Natural killer cell (primary cell): ENCODE data around the gene PREX1. TPM values are rescaled to one million over a fixed set of nuclear protein-coding genes. Genes with fewer than 3 reads are reported as not detected.
A peak's percentile ranks its signal among the peaks of the same experiment; 100 is the strongest.
"Not testable (repeated sequence)": the region's sequence is repeated elsewhere in the genome, so short reads cannot be mapped to it uniquely, and the experiment has no call there.

Experiments used
- ATAC-seq, 3 donors: fragments of 150-1000 bp in 2 of 3; fragments of 200-7000 bp in 1 of 3; cut with Tn5 transposase; 1 replicate in 1 of 3; 2 replicates in 2 of 3; pipeline ENCODE4 v1.10.0; 2021; ENCODE audit warnings: mild to moderate bottlenecking in 2 of 3, moderate library complexity in 2 of 3
- DNase-seq, 2 donors: peaks; one replicate each; pipeline versions ENCODE4 v3.0.0 to v3.0.0-alpha.2; 2013 to 2021; ENCODE audit warnings: mixed read lengths in 1 of 2
- H3K27ac ChIP-seq: one replicate; pipeline ENCODE4 v1.5.1; 2013; ENCODE audit warnings: mild to moderate bottlenecking, low read length
- H3K27me3 ChIP-seq: one replicate; pipeline ENCODE4 v1.6.1; 2013; ENCODE audit warnings: low read length; ENCODE audit not compliant: control insufficient read depth, insufficient read depth
- H3K36me3 ChIP-seq: one replicate; pipeline ENCODE4 v1.6.1; 2013; ENCODE audit warnings: low read length; ENCODE audit not compliant: control insufficient read depth, insufficient read depth
- H3K4me1 ChIP-seq: one replicate; pipeline ENCODE4 v1.6.1; 2013; ENCODE audit warnings: low read length; ENCODE audit not compliant: control insufficient read depth, insufficient read depth
- H3K4me3 ChIP-seq: one replicate; pipeline ENCODE4 v1.5.1; 2013; ENCODE audit warnings: low read length
- H3K9me3 ChIP-seq: one replicate; pipeline ENCODE4 v1.6.1; 2013; ENCODE audit warnings: low read length; ENCODE audit not compliant: control insufficient read depth, insufficient read depth
- H3K27ac Mint-ChIP-seq, 2 donors: one replicate each; pipeline ENCODE4 v1.8.0; 2022; ENCODE audit warnings: mild to moderate bottlenecking in 2 of 2, mixed read lengths in 2 of 2, moderate library complexity in 1 of 2
- H3K27me3 Mint-ChIP-seq, 2 donors: one replicate each; pipeline ENCODE4 v1.8.0; 2022; ENCODE audit warnings: low read depth in 2 of 2, mixed read lengths in 2 of 2
- H3K36me3 Mint-ChIP-seq: one replicate; pipeline ENCODE4 v1.8.0; 2022; ENCODE audit warnings: mixed read lengths
- H3K4me1 Mint-ChIP-seq, 2 donors: one replicate each; pipeline ENCODE4 v1.8.0; 2022; ENCODE audit warnings: mixed read lengths in 2 of 2
- H3K4me3 Mint-ChIP-seq: one replicate; pipeline ENCODE4 v1.8.0; 2022; ENCODE audit warnings: mild to moderate bottlenecking, moderate library complexity, mixed read lengths
- H3K9me3 Mint-ChIP-seq, 2 donors: one replicate each; pipeline ENCODE4 v1.8.0; 2022; ENCODE audit warnings: mixed read lengths in 2 of 2
- WGBS: methylation state at CpG from one replicate; pipeline ENCODE4 v1.1.7; 2013; ENCODE audit warnings: missing lambda C conversion rate; ENCODE audit not compliant: insufficient coverage; 5-methylcytosine and 5-hydroxymethylcytosine counted together
- intact Hi-C: fragments of 100-400 bp; cut with micrococcal nuclease; formaldehyde crosslinking; loops from one replicate; pipeline ENCODE4 v1.14.2; 2022
- total RNA-seq, 4 donors: library from RNA; stranded (reverse); fragments of 120-200 nt in 1 of 4; gene quantifications; one replicate each; pipeline versions ENCODE4 v1.2.3 to v1.2.4, GENCODE V29; 2013 to 2022
- TF ChIP-seq, protein P1 (sequence below): fragments of 200-600 bp; IDR thresholded peaks from one replicate; pipeline ENCODE4 v1.8.0; 2022; ENCODE audit warnings: antibody characterized with exemption

PREX1 gene
- total RNA-seq, 3 donors from 2014 or later (not counting 1 experiment from before 2014, with no cell fraction given): 382 to 392 (median 389) TPM

DNA sequence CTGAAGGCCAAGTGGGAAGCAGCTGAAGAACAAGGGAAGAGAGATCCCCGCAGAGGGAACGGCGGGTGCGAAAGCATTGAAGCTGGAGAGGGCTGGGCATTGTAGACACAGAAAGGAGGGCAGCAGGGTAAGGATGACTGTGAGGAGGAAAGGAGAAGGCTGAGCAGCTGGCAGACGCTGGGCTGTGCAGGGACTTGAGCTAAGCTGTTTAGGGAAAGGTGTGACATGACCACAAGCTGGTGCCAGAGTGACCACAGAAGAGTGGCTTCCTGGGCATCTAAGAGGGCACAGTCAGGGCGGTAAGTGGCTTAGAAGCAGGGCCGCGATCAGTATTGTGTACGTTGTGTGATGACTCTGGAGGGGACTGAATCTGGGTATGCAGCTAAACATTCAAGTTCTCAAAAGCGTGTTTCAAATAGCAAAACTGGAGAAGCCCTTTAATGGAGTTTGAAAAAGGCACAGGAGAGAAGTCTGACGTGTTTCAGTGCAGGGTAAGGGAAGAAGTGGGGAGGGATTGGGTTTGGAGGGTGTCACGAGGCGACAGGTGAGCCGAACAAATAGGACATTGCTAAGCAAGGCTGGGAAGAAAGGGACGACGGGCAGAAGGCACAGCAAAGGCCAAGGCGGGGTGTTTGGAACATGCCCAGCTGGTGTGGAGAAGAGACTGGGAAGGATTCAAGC is 47.6 kb upstream of the PREX1 start:
- Histone ChIP-seq H3K36me3 (no peaks in the 10 kb centered on the region), H3K27me3 (no peaks in the 10 kb centered on the region), H3K27ac (no peak overlapping the region), H3K4me3 (no peak overlapping the region), H3K4me1 (peaks cover 28% of the 10 kb centered on the region), H3K9me3 (no peaks in the 10 kb centered on the region)
- 66% methylated on average over 17 of the region's 17 CpGs for WGBS
- peak overlapping the region; percentile 26 for H3K4me3 Mint-ChIP-seq
- H3K9me3 Mint-ChIP-seq: no peaks in the 10 kb centered on the region
- no peak for DNase-seq
- intact Hi-C loops: no loop called here
- peaks cover 8% of the 10 kb centered on the region in 2 donors for H3K27me3 Mint-ChIP-seq
- peak in 2 of 3 donors; percentile 18 to 50 for ATAC-seq
- H3K27ac Mint-ChIP-seq: peak overlapping the region in 1 of 2 donors; percentile 66
- H3K36me3 Mint-ChIP-seq: no peaks in the 10 kb centered on the region
- H3K4me1 Mint-ChIP-seq: peaks cover 26 to 44% of the 10 kb centered on the region in 2 donors
- TF ChIP-seq, protein P1, sequence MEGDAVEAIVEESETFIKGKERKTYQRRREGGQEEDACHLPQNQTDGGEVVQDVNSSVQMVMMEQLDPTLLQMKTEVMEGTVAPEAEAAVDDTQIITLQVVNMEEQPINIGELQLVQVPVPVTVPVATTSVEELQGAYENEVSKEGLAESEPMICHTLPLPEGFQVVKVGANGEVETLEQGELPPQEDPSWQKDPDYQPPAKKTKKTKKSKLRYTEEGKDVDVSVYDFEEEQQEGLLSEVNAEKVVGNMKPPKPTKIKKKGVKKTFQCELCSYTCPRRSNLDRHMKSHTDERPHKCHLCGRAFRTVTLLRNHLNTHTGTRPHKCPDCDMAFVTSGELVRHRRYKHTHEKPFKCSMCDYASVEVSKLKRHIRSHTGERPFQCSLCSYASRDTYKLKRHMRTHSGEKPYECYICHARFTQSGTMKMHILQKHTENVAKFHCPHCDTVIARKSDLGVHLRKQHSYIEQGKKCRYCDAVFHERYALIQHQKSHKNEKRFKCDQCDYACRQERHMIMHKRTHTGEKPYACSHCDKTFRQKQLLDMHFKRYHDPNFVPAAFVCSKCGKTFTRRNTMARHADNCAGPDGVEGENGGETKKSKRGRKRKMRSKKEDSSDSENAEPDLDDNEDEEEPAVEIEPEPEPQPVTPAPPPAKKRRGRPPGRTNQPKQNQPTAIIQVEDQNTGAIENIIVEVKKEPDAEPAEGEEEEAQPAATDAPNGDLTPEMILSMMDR: no peak

DNA sequence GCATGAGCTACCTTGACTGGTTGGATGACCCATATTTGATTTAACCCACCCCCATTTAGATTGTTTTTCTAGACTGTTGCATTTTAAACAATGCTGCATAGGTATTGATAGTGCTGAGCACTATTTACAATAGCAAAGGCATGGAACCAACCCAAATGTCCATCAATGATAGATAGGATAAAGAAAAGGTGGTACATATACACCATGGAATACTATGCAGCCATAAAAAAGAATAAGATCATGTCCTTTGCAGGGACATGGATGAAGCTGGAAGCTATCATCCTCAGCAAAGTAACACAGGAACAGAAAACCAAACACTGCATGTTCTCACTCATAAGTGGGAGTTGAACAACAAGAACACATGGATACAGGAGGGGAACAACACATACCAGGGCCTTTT is 41.6 kb upstream of the PREX1 start:
- H3K27me3 ChIP-seq, H3K9me3 Mint-ChIP-seq, H3K36me3 Mint-ChIP-seq, H3K36me3 ChIP-seq, ATAC-seq, DNase-seq, H3K27me3 Mint-ChIP-seq, H3K4me3 Mint-ChIP-seq, H3K9me3 ChIP-seq, H3K27ac ChIP-seq, H3K4me3 ChIP-seq, H3K27ac Mint-ChIP-seq, intact Hi-C loops: not testable (repeated sequence)
- H3K4me1 ChIP-seq: peaks cover 12% of the 10 kb centered on the region
- H3K4me1 Mint-ChIP-seq: peaks cover 5 to 21% of the 10 kb centered on the region in 2 donors

DNA sequence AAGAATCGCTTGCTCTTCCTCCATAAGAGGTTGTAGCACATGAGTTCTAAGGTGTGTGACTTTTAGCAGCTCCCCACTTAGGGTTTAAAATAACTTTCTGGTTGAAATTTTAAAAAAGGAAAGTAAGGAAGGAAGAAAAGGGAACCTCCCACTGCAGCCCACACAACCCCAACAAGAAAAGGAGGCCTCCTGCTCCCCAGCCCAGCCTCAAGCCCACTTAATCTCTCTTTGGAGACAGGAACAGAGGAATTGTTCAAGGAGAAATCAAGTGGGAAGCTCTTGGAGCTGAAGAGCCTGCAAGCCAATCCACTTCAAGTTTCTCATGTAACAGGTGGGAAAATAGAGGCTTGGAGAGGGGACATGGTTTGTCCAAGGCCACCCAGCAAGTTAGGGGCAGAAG is 39.1 kb upstream of the PREX1 start:
- peaks cover 4% of the 10 kb centered on the region for H3K4me1 ChIP-seq
- H3K27ac ChIP-seq: no peak overlapping the region
- H3K9me3 ChIP-seq: no peaks in the 10 kb centered on the region
- Mint-ChIP-seq H3K4me3 (no peak overlapping the region), H3K27me3 (no peaks in the 10 kb centered on the region), H3K27ac (no peak overlapping the region), H3K4me1 (peaks cover 6 to 10% of the 10 kb centered on the region in 2 donors), H3K9me3 (no peaks in the 10 kb centered on the region), H3K36me3 (no peaks in the 10 kb centered on the region)
- TF ChIP-seq, protein P1: no peak
- no peak for DNase-seq
- no CpG with 5 or more reads among the region's 1 CpG for WGBS
- H3K4me3 ChIP-seq: no peak overlapping the region
- no peaks in the 10 kb centered on the region for H3K36me3 ChIP-seq
- no peak for ATAC-seq
- no peaks in the 10 kb centered on the region for H3K27me3 ChIP-seq
- intact Hi-C loops: no loop called here

DNA sequence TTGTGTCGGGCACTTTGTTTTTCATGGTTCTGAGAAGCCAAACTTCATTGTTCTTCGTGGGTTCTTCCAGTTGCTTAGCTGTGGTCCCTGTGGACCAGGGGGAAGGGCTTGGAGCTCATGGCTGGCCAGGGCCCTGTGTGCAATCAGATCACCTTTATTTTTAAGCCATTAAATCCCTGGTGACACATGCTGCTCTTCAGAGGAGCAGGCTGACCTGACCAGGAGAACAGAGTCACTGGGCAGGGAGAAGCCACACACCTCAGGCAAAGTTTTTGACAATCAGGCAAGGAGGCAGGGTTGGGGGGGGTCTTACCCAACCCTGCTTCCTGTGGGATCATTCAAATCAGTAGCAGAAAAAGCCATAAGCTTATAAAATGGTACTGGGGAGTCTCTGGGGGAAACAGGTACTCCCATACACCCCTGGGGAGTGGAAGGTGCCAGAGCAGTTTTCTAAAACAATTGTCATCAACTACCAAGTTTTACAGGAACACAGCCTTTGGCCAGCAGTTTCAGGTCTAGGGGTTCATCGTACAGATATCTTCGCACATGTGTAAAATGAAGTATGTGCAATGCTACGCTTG is 37.0 kb upstream of the PREX1 start:
- H3K36me3 Mint-ChIP-seq: no peaks in the 10 kb centered on the region

More for the DNA sequence above, 37.0 kb upstream of the PREX1 start:
- Mint-ChIP-seq H3K9me3 (no peaks in the 10 kb centered on the region), H3K27me3 (no peaks in the 10 kb centered on the region), H3K27ac (no peak overlapping the region), H3K4me3 (no peak overlapping the region), H3K4me1 (peaks cover 24 to 29% of the 10 kb centered on the region in 2 donors)
- no peaks in the 10 kb centered on the region for H3K9me3 ChIP-seq
- no peak overlapping the region for H3K4me3 ChIP-seq
- H3K36me3 ChIP-seq: no peaks in the 10 kb centered on the region
- peaks cover 22% of the 10 kb centered on the region for H3K4me1 ChIP-seq
- H3K27me3 ChIP-seq: no peaks in the 10 kb centered on the region
- DNase-seq: no peak
- H3K27ac ChIP-seq: no peak overlapping the region
- intact Hi-C loops: no loop called here
- WGBS: 67% methylated on average over 5 of the region's 5 CpGs
- no peak for ATAC-seq
- TF ChIP-seq, protein P1: no peak
